ENCODE data around the gene INPP5E. TPM values are rescaled to one million over a fixed set of nuclear protein-coding genes. Genes with fewer than 3 reads are reported as not detected.

Gene INPP5E
- total RNA-seq, 4 donors from 2014 or later = 6.7 to 19.8 (median 19.2) TPM

DNA sequence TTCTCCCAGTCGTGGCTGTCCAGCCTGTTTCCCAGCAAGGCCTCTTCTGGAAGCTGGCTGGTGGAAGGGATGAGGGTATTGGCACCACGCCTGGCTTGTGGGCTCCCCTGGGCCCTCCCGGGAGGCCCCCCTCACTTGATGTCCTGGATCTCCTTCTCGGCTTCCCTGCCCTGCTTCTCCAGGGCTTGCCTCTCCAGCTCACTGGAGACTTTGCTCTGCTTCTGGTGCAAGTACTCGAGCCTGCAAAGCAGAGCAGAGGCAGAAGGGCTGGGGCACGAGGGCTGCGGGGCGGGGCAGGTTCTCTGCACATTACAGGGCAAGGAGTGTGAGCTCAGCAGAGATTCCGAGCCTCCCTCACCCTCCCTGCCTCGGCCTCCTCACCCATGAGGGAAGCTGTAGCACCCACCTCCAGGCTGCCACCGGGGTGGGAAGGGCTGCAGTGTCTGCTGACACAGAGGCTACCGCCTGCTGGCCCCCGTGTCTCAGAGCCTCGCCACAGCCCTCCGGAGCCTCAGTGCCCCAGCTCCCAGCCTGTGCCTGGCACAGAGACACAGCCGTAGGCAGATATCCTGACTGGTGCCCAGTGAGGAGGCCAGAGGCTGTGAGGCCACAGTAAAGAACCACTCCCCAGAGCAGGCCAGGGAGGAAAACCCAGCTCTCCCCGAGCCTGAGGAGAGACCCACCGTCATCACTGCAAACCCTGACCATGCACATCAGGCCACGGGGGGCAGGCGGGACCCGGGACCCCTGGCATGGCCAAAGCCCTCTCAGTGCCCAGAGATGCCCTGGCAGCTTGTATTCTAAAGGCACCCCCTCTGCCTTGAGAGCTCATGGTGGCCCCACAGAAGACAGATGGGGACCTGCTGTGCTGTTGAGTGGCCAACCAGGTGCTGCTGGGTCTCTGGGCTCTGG, 46.9 kb downstream of the INPP5E start:
- Histone ChIP-seq H3K27me3 (no peaks in the 10 kb centered on the region), H3K4me1 (peaks cover 0 to 12% (median 0%) of the 10 kb centered on the region in 4 donors), H3K27ac (no peak overlapping the region), H3K9me3 (no peaks in the 10 kb centered on the region), H3K4me3 (no peak overlapping the region), H3K36me3 (peaks cover 0 to 83% (median 0%) of the 10 kb centered on the region in 3 donors)
- no peak for TF ChIP-seq POLR2A (IDR thresholded peaks at IDR 0.05)
- DNase-seq = no peak

DNA sequence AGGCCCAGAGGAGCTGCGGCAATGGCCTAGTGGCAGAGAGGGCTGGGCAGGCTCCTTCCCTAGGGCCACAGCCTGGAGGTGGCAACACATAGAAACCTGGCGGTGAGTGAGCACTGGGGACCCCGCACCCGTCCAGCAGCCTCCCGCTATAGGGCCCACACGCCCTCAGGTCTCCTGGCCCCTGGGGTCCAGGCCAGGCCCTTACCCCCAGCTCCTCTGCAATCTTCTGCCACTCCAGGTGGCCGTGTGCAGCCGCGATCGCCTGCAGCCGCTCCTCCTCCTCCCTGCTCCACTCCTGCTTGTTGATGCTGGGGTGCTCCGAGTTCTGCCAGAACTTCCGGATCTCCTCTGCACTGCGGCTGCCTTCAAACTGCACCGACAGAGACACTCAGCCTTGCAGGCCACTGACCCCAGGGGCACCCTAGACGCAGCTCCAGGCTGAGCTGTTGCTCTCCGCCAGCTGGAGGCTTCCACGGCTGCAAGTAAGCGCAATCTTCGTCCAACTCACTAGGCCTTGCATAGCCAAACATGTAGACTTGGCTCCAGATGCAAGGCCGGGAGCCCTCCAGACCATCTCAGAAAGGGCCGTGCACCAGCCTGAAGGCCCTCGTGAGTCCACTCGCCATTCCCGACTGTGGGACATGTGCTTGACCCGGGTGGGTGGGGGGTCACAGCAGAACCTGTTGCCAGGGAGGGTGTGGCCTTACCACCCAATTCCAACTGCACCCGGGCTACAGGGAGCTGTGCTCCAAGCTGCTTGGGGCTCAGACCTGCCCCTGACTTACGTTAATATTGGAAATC, 47.7 kb downstream of the INPP5E start:
- H3K4me3 ChIP-seq = no peak overlapping the region
- TF ChIP-seq, protein P1, sequence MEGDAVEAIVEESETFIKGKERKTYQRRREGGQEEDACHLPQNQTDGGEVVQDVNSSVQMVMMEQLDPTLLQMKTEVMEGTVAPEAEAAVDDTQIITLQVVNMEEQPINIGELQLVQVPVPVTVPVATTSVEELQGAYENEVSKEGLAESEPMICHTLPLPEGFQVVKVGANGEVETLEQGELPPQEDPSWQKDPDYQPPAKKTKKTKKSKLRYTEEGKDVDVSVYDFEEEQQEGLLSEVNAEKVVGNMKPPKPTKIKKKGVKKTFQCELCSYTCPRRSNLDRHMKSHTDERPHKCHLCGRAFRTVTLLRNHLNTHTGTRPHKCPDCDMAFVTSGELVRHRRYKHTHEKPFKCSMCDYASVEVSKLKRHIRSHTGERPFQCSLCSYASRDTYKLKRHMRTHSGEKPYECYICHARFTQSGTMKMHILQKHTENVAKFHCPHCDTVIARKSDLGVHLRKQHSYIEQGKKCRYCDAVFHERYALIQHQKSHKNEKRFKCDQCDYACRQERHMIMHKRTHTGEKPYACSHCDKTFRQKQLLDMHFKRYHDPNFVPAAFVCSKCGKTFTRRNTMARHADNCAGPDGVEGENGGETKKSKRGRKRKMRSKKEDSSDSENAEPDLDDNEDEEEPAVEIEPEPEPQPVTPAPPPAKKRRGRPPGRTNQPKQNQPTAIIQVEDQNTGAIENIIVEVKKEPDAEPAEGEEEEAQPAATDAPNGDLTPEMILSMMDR (IDR thresholded peaks at IDR 0.05) = no peak
- no peak for TF ChIP-seq POLR2A (IDR thresholded peaks at IDR 0.05)
- no peak overlapping the region for H3K27ac ChIP-seq
- H3K27me3 ChIP-seq = no peaks in the 10 kb centered on the region
- peaks cover 0 to 12% (median 0%) of the 10 kb centered on the region in 4 donors for H3K4me1 ChIP-seq
- H3K36me3 ChIP-seq = peaks cover 0 to 85% (median 0%) of the 10 kb centered on the region in 3 donors
- H3K9me3 ChIP-seq = no peaks in the 10 kb centered on the region
- DNase-seq = no peak

DNA sequence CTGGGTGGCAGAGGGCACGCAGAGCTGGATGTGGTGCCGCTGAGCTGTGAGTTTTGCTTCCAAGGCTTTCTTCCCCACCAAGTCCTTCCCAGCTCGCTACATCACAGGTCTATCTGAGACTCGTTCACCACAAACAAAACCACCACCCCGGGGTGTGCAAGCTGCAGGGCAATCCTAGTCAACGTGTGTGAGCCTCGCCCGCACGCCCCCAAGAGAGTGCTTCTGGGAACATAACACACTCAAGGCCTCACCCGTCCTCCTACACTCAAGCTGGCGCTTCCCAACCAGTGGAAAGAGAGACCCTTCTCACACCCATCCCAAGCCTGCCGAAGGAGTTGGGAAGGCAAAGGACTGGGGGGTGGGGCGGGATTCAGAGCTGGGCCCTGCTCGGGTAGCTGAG, 50.2 kb downstream of the INPP5E start:
- Histone ChIP-seq H3K36me3 (peaks cover 0 to 79% (median 0%) of the 10 kb centered on the region in 3 donors), H3K4me3 (no peak overlapping the region), H3K27ac (no peak overlapping the region), H3K4me1 (no peaks in the 10 kb centered on the region), H3K9me3 (no peaks in the 10 kb centered on the region), H3K27me3 (no peaks in the 10 kb centered on the region)
- TF ChIP-seq, protein P1 (IDR thresholded peaks at IDR 0.05) = no peak
- no peak for TF ChIP-seq POLR2A (IDR thresholded peaks at IDR 0.05)
- DNase-seq = no peak

DNA sequence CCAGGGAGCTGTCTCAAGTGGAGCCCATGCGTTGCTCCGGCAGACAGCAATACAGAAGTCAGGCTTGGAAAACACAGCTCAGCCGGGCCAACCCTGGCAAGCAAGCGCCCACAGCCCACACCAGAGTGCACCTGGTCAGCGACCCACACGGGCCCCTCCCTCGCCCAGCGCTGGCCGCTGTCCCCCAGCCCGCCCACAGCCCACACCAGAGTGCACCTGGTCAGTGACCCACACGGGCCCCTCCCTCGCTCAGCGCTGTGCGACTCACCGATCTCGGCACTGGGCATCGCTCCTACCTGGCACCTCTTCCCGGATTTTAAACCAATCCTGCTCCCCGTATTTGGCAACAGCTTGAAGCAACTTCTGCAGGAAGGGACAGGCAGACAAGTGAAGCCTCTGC, 52.4 kb downstream of the INPP5E start:
- Histone ChIP-seq H3K9me3 (no peaks in the 10 kb centered on the region), H3K36me3 (peaks cover 0 to 79% (median 0%) of the 10 kb centered on the region in 3 donors), H3K27me3 (no peaks in the 10 kb centered on the region), H3K4me1 (no peaks in the 10 kb centered on the region), H3K27ac (no peak overlapping the region), H3K4me3 (no peak overlapping the region)
- TF ChIP-seq, protein P1 (IDR thresholded peaks at IDR 0.05) = no peak
- TF ChIP-seq POLR2A (IDR thresholded peaks at IDR 0.05) = no peak
- DNase-seq = no peak

DNA sequence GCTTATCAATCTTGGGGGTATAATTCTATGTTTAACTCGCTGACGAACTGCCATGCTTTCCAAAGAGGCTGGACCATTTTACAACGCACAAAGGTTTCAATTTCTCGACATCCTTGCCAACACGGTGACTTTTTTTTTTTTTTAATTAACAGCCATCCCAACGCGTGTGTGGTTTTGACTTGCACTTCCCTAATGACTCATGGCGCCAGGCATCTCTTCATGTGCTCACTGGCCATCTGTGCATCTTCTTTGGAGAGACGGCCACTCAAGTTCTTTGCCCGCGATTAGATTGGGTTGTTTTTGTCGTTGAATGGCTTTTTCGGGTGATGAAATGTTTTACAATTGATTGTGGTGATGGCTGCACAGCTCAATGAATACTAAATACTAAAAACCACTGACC, 53.6 kb downstream of the INPP5E start:
- Histone ChIP-seq H3K4me3 (no peak overlapping the region), H3K27me3 (no peaks in the 10 kb centered on the region), H3K27ac (no peak overlapping the region), H3K36me3 (peaks cover 0 to 80% (median 0%) of the 10 kb centered on the region in 3 donors), H3K9me3 (no peaks in the 10 kb centered on the region), H3K4me1 (no peaks in the 10 kb centered on the region)
- TF ChIP-seq, protein P1 (IDR thresholded peaks at IDR 0.05) = no peak
- no peak for TF ChIP-seq POLR2A (IDR thresholded peaks at IDR 0.05)
- no peak for DNase-seq

DNA sequence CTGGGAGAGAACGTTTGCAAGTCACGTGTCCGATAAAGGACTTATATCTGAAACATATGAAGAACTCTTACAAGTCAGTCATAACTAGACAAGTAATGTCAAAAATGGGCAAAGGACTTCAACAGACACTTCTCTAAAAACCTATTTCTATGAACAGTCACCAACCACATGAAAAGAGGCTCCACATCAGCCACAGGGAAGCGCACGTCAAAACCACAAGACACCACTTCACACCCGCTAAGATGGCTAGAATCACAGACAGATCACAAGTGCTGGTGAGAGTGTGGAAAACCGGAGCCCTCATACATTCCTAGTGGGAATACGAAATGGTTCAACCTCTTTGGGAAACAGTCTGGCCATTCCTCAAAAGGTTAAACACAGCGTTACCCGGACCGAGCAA, 54.6 kb downstream of the INPP5E start:
- DNase-seq = no peak
- no peak overlapping the region for H3K27ac ChIP-seq
- H3K27me3 ChIP-seq = no peaks in the 10 kb centered on the region
- H3K4me3 ChIP-seq = no peak overlapping the region
- H3K4me1 ChIP-seq = no peaks in the 10 kb centered on the region
- peaks cover 0 to 89% (median 0%) of the 10 kb centered on the region in 3 donors for H3K36me3 ChIP-seq
- no peaks in the 10 kb centered on the region for H3K9me3 ChIP-seq
- no peak for TF ChIP-seq POLR2A (IDR thresholded peaks at IDR 0.05)
- TF ChIP-seq, protein P1 (IDR thresholded peaks at IDR 0.05) = no peak
